Fibroblast of skin of abdomen (primary cell): Measurements from ENCODE around the gene C19orf85. TPM values are rescaled to one million over a fixed set of nuclear protein-coding genes. Genes with fewer than 3 reads are reported as not detected.
"Not testable (repeated sequence)": the region's sequence is repeated elsewhere in the genome, so short reads cannot be mapped to it uniquely, and the experiment has no call there.

Source experiments
- DNase-seq: peaks from one replicate; pipeline ENCODE4 v3.0.0-alpha.2; 2013
- polyA plus RNA-seq, 2 experiments: library from polyadenylated mRNA; unstranded; fragments of 120-200 nt; gene quantifications; one replicate each; pipeline ENCODE4 v1.2.1, GENCODE V29; 2013; ENCODE audit not compliant: insufficient read length in 2 of 2

C19orf85 gene
- not detected for polyA plus RNA-seq (2013, experiment 1 of 2; ENCODE audit: insufficient read length)
- polyA plus RNA-seq (2013, experiment 2 of 2; ENCODE audit: insufficient read length) = not detected

DNA sequence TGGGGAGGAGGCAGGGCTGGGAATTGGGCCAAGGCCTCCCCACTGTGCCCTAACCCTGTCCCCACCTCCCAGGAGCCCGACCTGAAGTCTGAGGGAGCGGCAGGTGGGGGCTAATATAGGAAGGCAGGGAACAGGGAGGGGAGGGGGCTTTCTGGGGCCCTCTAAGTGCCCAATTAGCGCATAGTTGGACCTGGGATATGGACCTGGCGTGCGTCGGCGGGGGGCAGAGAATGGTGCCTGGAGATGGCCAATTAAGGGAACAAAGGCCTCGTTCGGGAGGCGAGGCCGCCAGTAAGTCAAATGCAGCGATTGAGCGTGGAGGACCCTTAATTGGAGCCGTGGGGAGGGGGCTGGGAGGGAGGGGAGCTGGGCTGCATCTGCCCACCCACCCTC is at the start of gene C19orf85:
Gene C19orf85, minus strand, starts transcription at position 90 of the 393 bp plus-strand sequence. CDS start 197 bp downstream, outside the sequence.
- no peak for DNase-seq

DNA sequence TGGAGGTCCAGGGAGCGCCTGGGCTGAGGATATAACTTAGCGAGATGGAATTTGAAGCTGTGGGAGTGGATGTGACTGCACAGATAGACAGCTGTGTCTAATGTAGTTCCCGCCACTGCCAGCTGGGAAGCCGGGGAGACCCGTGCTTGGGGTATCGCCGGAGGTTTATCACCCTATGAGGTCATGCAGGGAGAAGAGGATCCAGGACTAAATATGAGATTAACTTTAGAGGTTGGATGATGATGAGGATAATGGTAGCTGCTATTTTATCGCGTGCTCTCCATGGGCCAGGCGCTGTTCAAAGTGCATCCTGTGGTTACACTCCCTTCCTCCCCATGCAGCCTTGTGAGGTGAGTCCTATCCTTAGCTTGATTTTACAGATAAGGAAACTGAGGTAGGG is 43.6 kb upstream of the C19orf85 start:
- DNase-seq = no peak

DNA sequence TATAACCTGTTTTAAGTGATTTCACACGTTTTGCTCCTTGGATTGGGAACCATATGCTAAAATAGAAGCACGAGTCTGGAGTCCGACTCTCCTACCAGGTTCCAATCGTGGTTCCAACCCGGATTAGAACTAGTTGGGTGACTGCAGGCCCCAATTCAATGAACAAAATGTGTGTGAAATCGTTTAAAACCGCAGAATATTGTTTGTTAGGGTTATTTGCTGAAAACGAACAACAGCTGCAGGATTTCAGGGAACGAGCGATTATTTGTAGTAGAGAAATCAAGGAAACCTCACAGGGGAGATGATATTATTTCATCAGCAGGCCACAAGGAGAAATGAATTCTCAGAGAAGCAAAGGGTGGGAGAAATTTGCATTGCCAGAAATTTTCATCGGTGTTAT is 40.4 kb upstream of the C19orf85 start:
- no peak for DNase-seq

DNA sequence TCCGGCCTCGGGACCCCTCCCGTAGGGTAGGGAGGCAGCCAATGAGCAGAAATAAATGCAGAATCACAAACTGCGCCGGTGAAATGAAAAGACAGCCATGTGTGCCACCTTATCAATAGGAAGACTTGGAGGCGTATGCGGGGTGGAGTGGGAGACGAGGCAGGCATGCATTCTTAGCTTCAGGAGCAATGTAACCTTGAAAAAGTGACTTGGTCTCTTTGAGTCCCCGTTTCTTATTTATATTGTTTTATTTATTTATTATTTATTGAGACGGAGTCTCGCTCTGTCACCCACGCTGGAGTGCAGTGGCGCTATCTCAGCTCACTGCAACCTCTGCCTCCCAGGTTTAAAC is 39.7 kb upstream of the C19orf85 start:
- no peak for DNase-seq

DNA sequence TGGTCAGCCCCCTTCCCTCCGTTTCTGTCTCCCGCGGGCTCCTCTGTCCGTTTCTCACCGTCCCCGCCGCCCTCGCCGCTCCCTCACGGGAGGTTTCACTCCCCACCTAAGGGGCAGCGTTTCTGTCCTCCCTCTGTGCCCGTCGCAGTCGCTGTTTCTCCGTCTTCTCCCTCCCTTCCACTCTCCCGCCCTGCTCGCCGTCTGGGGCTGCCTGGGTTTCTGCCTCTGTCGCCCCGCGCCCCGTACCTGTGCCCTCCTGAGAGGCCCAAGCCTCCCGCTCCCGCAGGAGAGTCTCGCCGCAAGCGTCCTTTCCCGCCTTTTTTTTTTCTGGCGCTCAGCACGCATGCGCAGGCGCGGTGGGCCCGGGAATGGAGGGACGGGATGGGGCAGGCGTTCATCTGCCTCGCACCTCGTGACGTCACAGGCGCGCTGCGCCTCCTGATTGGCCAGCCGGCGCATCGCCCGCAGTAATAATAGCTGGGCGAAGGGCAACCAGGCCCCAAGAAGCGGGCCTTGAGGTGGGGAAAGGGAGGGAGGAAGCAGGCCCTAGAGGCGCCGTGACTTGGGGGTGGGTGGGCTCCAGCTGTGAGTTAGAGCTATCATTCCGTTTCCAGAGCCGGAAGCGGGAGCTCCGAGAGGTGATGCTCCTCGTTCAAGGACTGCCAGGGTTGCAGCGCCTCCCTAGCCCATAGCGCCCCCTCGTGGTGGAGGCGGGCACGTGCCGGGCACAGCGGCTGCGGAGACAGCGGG is 39.1 kb upstream of the C19orf85 start:
- DNase-seq = peak; percentile 91

DNA sequence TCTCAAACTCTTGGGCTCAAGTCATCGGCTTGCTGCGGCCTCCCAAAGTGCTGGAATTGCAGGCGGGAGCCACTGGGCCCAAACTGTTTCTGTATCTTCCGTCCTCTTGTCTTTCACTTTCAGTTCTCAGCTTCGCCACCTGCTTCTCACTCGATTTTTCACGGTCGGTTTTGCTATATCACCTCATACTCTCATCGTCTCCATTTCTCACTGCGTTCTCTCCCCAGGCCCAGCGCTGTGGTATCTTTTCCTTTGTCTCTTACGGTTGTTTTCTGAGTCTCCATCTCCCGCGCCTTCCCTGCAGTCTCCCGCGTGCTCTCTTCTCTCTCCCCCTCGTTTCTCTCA is 38.6 kb upstream of the C19orf85 start:
- no peak for DNase-seq

DNA sequence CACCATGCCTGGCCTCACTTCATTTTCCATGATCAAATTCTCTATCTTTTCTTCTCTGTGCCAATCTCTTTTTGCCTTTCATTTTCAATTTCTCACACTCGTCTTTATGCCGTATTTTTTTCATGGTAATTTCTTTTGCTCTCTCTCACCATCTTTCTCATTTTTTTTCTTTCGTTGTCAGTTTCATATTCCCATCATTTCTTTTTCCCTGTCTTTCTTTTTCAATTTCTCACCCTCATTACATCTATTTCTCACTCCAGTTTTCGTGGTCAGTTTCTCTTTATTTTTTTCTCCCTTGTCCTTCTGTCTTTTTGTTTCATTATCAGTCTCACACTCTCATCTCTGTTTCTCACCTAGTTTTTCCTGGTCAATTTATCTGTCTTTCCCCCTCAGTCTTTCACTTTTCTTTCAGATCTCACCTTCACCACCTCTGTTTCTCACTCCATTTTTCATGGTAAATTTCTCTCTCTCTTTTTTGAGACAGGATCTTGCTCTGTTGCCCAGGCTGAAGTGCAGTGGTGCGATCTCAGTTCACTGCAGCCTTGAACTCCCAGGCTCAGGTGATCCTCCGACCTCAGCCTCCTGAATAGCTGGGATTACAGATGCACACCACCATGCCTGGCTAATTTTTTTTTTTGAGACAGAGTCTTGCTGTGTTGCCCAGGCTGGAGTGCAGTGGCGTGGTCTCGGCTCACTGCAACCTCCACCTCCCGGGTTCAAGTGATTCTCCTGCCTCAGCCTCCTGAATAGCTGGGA is 37.8 kb upstream of the C19orf85 start:
- DNase-seq = no peak

DNA sequence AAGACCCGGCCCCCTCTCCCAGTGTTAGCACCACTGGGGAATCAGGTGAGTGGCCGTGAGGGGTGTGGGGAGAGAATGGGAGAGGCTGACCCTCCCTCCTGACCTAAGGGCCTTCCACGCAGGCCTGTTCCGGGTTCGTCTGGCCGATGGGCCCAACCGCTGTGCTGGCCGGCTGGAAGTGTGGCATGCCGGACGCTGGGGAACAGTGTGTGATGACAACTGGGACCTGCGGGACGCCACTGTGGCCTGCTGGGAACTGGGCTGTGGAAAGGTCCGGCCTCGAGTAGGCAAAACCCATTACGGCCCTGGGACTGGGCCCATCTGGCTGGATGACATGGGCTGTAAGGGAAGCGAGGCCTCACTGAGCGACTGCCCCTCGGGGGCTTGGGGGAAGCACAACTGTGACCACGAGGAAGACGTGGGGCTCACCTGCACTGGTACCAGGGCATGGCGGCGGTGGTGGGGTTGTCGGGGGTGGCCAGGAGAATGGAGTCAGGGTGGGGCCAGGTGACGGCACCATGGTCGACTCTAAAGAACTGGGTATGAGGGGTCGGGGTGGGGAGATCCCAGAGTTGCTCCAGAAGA is 35.9 kb upstream of the C19orf85 start:
- no peak for DNase-seq

DNA sequence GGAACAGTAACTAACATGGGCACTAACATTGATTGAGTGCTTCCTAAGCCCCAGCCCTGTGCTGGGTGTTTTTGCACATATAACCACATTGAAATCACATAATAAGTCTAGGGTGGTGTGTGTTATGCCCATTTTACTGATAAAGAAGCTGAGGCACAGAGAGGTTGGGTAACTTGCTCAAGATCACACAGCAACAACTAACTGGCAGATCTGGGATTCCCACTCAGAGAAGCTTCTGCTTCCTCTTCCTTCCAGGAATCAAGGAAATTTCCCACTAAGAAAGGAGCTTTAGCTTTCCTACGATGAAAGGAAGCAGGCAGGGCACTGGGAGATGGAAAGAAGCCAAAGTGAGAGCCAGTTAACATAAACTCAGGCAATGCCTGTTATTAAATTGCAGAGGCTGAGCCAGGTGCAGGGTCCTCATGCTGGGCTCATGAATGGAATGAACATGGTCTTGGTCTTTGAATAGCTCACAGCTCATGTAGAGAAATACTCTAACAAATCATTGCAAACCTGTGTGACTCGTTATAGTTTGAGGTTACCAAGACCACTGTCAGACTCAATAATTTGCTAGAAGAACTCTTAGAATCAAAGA is 33.8 kb upstream of the C19orf85 start:
- DNase-seq = no peak

DNA sequence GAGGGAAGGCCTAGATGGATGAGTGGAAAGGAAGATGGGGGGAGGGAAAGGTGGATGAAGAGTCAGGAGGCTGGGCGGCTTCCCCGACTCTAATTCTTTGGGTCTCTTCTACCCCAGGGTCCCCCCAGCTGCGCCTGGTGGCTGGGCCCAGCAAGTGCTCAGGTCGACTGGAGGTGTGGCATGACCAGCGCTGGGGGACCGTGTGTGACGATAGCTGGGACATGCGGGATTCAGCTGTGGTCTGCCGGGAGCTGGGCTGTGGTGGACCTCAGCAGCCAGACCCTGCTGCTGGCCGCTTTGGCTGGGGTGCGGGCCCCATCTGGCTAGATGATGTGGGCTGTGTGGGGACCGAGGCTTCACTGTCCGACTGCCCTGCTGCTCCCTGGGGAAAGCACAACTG is 33.2 kb upstream of the C19orf85 start:
- no peak for DNase-seq

DNA sequence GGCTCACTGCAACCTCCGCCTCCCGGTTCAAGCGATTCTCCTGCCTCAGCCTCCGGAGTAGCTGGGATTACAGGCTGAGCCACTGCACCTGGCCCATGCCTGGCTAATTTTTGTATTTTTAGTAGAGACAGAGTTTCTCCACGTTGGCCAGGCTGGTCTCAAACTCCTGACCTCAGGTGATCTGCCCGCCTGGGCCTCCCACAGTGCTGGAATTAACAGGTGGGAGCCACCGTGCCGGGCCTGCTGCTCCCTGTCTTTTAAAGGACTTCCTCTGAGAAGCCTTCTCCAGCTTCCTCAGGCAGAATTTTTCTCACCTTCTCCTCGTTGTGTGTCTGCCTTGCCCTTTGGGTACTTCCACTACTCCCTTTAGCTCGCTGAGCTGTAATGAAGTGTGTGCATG is 32.3 kb upstream of the C19orf85 start:
- DNase-seq = not testable (repeated sequence)

DNA sequence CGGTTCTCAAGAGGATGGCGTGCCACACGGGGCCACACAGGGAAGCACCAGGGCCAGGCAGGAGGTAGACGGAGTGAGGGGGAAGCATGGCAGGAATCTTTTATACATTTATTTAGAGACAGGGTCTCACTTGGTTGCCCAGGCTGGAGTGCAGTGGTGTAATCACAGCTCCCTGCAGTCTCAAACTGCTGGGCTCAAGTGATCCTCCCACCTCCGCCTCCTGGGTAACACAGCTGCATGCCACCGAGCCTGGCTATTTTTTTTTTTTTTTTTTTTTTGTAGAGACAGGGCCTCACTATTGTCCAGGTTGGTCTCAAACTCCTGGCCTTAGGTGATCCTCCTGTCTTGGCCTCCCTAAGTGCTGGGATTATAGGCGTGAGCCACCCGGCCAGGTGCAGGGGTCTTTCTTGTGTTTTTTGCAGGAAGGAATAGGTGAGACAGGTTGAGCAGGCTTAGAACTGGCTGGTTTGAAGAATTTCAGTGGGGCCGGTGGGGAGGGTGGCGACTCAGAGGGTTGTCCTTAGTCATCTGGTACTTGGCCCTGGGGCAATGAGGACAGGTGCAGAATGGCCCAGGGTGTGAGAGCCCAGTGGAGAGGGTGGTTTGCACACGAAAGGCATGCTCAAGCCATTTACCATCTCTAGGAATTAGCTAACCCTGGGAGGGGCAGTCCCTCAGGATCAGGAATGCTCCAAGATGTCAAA is 31.2 kb upstream of the C19orf85 start:
- DNase-seq = no peak

DNA sequence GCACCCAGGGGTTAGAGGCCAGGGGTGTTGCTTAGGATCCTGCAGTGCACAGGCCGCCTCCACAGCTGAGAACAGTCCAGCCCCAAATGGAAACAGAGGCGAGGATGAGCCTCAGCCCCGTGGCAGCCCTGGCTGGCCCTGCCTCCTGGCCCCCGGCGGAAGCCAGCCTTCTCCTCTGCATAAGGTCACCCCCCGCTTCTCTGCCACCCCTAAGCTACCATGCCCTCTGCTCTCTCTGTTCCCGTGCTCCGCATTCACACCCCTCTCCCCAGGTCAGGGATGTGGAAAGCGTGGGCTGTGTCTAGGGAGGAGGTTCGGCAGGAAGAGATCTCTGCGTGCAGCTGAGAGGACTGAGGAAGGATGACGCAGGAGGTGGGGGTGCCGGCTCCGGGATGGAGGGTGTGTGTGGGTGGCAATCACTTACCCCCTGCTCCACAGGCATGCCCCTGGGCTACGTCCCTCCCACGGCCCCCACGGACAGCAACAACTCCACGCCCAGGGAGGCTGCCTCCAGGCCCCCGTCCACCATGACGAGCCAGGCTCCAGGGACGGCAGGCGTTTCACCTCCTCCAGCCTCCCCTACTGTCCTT is 29.7 kb upstream of the C19orf85 start:
- DNase-seq = peak; percentile 21

DNA sequence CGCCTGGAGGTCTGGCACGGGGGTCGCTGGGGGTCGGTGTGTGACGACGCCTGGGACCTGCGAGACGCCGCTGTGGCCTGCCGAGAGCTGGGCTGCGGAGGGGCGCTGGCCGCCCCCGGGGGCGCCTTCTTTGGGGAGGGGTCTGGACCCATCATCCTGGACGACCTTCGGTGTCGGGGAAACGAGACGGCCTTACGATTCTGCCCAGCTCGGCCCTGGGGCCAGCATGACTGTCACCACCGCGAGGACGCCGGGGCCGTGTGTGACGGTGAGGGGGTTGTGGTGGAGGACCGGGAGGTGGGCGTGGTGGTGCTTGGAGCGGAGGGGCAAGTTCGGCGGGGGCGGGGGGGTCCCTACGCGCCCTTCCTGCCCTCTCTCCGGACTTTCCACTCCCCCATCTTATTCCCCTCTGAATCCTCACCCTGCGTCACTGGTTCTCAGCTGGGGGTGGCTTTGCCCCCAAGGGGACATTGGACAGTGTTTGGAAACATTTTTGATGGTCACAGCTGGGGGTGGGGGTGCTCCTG is 29.2 kb upstream of the C19orf85 start:
- no peak for DNase-seq

DNA sequence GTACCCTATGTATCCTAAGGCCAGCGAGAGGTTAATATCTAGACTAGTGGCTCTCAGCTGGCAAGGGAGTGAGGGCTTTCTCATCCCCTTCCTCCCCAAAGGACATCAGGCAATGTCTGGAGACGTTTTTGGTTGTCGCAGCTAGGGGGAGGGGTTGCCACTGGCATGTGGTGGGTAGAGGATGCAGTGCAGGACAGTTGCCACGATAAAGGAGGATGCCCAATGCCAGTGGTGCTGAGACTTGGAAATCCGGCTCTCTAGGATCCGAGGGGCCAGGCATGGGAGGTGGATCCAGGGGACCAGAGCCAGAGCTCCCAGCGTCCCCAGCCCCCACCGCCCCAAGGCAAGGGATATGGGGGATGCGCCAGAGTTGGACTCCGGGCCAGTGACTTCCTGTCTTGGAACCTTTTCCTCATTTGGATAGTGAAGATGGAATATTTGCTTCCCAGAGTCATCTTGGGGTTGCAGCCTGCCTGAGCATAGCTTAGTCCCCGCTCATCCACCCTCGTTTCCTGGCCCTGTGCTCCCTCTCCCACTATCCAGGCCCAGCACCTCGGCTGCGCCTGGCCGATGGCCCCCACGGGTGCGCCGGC is 28.6 kb upstream of the C19orf85 start:
- peak; percentile 37 for DNase-seq

DNA sequence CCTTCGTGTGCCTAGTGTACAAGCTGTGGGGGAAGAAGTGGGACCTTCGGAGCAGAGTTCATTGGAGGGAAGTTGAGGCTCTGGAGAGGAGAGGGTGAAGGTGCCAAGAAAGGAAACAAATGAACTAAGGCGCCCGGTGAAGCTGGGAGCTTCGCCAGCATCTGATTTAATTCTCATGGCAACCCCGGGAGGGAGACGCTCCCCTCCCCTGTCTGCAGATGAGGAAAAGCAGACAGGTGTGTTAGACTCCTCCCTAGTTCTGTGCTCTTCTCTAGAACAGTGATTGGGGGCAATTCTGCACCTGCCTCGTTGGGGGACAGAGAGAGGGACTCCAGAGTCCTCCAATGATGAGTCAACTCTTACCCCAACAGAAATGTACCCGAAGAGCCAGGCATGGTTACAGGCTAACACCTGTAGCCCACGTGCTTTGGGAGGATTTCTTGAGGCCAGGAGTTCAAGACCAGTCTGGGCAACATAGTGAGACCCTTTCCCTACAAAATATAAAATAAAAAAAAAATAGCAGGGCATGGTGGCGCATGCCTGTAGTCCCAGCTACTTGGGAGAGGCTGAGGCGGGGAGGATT is 27.9 kb upstream of the C19orf85 start:
- DNase-seq = no peak

DNA sequence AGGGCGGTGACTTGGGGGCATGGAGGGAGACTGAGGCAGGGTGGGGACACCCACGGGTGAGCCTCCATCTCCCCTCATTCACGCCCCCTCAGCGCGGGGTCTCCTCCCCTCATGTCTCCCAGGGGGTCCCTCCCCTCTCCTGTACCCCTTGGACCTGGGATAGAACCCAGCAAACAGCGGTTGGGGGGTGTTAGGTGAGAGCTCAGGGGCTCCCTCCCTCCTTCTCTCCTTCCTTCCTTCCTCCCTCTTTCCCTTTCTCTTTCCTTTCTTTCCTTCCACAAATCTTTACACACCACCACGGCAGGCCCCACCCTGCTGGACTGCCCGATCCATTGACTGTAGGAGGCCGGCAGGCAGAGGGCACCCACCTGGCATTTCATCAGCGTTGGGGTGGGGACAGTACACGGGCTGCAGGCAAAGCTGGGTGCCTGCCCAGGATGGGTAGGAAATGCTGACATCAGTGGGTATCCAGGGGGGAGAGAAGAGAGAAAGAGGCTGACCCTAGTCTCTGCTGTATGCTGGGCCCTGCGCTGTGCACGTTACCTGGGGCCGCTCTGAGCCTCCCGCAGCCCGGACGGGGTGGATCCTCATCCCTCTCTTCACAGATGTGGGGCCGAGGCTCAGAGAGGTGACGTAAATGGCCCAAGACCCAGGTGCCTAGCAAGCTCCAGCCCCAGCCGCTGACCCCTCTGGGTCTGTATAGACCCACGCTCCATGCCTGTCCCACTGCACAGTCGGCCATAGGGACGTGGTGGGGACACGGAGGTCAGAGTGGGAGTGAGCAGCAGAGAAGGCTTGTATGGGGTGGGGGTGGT is 27.2 kb upstream of the C19orf85 start:
- no peak for DNase-seq

DNA sequence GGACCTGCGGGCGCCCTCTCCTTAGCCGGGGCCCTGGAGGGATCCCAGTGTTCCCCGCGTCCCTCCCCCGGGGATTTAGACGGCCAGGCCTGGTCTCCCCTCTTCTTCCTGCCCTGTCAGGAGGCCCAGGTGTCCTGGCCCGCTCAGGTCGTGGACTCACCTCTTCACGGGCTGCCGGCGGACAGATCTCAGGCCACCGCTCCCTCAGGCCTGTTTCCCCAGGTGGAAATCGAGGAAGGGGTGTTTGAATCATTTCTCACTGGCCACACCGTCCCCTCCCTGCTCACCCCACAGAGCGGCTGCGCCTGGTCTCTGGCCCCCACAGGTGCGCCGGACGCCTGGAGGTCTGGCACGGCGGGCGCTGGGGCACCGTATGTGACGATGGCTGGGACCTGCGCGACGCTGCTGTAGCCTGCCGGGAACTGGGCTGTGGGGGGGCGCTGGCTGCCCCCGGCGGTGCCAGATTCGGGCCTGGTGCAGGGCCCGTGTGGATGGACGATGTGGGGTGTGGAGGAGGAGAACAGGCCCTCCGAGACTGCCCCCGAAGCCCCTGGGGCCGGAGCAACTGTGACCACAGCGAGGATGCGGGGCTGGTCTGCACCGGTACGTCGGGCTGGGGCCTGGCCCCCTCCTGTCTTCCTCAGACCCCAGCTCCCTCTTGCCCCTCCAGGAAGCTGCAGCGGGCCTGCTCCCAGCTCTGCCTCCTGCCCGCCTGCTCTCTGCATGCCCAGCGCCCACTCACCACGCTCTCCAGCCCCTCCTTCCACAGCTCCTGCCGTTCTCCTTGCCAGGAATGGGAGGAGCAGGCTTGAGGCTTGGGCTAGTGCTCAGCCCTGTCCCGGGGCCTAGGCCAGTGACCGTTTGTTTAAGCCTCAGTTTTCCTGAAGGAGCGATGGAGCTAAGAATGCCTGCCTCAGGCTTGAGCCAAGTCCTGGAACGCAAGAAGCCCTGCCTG is 26.2 kb upstream of the C19orf85 start:
- DNase-seq = no peak
